Sigmoid colon (tissue), 7 donors: ENCODE data around the gene GREB1. TPM values are rescaled to one million over a fixed set of nuclear protein-coding genes. Genes with fewer than 3 reads are reported as not detected.

Experiments used
- DNase-seq: peaks from one replicate; pipeline ENCODE4 v3.0.0-alpha.2; 2019
- H3K27ac ChIP-seq, 4 donors: fragments of 200-600 bp; sonication (generic); one replicate each; pipeline ENCODE4 v1.5.1; 2016 to 2019; ENCODE audit warnings: mild to moderate bottlenecking in 1 of 4
- H3K27me3 ChIP-seq, 3 donors: fragments of 200-600 bp; sonication (generic); one replicate each; pipeline ENCODE4 v1.5.1; 2019; ENCODE audit warnings: mild to moderate bottlenecking in 1 of 3
- H3K36me3 ChIP-seq, 4 donors: fragments of 200-600 bp; sonication (generic); one replicate each; pipeline ENCODE4 v1.5.1; 2016 to 2019
- H3K4me1 ChIP-seq, 4 donors: fragments of 200-600 bp; sonication (generic); one replicate each; pipeline ENCODE4 v1.5.1; 2017 to 2019
- H3K4me3 ChIP-seq, 4 donors: fragments of 200-600 bp; sonication (generic); one replicate each; pipeline ENCODE4 v1.5.1; 2017 to 2019; ENCODE audit warnings: mild to moderate bottlenecking in 2 of 4, moderate library complexity in 1 of 4
- H3K9me3 ChIP-seq, 4 donors: fragments of 200-600 bp in 3 of 4; sonication (generic) in 3 of 4; one replicate each; pipeline versions ENCODE4 v1.5.1 to v1.6.1; 2013 to 2019
- EP300 ChIP-seq, 4 donors: sonication (generic); formaldehyde crosslinking; IDR thresholded peaks; one replicate each; pipeline ENCODE4 v1.6.1; 2017; ENCODE audit warnings: antibody characterized with exemption in 4 of 4
- POLR2A ChIP-seq, 2 donors: fragments of 450-650 bp; IDR thresholded peaks; one replicate each; pipeline ENCODE4 v1.6.1; 2016; ENCODE audit warnings: antibody characterized with exemption in 2 of 2, mild to moderate bottlenecking in 2 of 2, moderate library complexity in 2 of 2
- POLR2AphosphoS5 ChIP-seq, 4 donors: sonication (generic); formaldehyde crosslinking; IDR thresholded peaks; one replicate each; pipeline ENCODE4 v1.6.1; 2017; ENCODE audit warnings: antibody characterized with exemption in 4 of 4
- WGBS, 2 donors: extraction: QIAGEN DNeasy Blood & Tissue Kit; methylation state at CpG; one replicate each; pipeline ENCODE4 v1.1.7; 2013; 5-methylcytosine and 5-hydroxymethylcytosine counted together
- intact Hi-C: fragments of 100-400 bp; cut with DNase I; formaldehyde crosslinking; loops from one replicate; pipeline ENCODE4 v1.15.1; 2023
- polyA plus RNA-seq, 3 donors: library from polyadenylated mRNA; stranded (reverse); fragments of 200-250 nt; gene quantifications; one replicate each; pipeline ENCODE4 v1.2.3, GENCODE V29; 2013
- total RNA-seq, 4 donors: library from RNA; depleted of rRNA; stranded (reverse); fragments of >200 nt; gene quantifications; one replicate each; pipeline ENCODE4 v1.1.0, GENCODE V29; 2016
- TF ChIP-seq, protein P1 (sequence below), 4 experiments: fragments of 450-650 bp in 3 of 4; fragments of 200-600 bp in 1 of 4; IDR thresholded peaks; one replicate each; pipeline ENCODE4 v1.5.1; 2016 to 2019; ENCODE audit warnings: antibody characterized with exemption in 4 of 4, mild to moderate bottlenecking in 3 of 4, moderate library complexity in 2 of 4
- donor health status: healthy with polysubstance abuse.
- donor health status: Bipolar disorder and iron deficiency.
- donor health status: healthy.

GREB1 gene
- total and polyA plus RNA-seq, 7 donors: 0.28 to 2.5 (median 1.1) TPM; not detected in 1

DNA sequence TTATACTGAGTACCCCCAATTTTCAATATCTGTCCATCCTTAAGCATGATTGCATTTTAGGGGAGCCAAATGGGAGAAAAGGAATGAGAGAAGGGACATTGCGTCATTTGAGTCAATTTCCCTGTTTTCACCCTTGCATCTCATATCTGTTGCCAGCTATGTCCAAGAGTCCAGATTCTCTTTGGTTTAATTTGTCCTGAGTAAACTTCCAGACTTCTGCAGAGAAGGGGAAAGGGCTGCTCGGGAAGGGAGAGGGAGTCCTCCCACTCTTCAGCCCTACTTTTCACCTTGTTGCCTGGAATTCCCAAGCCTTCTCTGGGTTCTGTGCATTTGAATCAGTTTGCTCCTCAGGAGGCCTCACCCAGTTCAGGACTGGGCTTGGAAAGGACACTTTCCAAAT lies 16.5 kb downstream of the GREB1 start:
- TF ChIP-seq, protein P1, sequence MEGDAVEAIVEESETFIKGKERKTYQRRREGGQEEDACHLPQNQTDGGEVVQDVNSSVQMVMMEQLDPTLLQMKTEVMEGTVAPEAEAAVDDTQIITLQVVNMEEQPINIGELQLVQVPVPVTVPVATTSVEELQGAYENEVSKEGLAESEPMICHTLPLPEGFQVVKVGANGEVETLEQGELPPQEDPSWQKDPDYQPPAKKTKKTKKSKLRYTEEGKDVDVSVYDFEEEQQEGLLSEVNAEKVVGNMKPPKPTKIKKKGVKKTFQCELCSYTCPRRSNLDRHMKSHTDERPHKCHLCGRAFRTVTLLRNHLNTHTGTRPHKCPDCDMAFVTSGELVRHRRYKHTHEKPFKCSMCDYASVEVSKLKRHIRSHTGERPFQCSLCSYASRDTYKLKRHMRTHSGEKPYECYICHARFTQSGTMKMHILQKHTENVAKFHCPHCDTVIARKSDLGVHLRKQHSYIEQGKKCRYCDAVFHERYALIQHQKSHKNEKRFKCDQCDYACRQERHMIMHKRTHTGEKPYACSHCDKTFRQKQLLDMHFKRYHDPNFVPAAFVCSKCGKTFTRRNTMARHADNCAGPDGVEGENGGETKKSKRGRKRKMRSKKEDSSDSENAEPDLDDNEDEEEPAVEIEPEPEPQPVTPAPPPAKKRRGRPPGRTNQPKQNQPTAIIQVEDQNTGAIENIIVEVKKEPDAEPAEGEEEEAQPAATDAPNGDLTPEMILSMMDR (IDR thresholded peaks at IDR 0.05): no peak
- no peak for TF ChIP-seq POLR2AphosphoS5 (IDR thresholded peaks at IDR 0.05)
- TF ChIP-seq POLR2A (IDR thresholded peaks at IDR 0.05): no peak
- no peak for TF ChIP-seq EP300 (IDR thresholded peaks at IDR 0.05)
- 93 to 94% methylated on average over 2 of the region's 2 CpGs for WGBS, 2 donors

DNA sequence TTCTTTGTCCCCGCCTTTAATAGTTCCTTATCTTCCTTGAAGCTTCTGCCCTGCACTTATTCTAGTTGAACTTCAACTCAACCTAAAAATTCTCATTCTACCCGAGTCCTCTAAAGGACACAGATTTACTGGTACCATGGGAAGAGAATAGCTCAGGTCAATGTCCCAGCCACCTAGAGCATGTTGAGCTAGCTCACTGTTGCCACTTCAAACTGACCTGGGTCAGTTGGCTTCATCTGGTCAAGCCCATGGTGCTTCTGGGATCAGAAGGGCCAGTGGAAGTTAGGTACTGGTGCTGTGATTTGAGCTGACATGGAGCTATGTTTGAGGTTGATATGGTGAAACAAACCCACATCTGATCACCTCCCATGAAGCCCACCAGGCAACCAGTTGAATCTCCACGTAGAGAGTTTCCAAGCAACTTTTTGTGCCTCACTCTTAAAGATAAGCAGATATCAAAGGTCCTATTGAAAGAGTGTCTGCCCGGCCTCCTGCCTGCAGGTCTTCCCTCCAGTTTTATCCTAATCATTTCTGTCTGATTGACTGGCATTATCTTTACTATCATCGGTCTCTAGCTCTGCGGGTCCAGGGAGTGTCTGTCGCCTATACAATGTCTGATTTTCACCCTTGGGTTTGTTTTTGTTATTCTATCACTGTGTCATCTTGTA lies 17.2 kb downstream of the GREB1 start:
- no peak overlapping the region for H3K27ac ChIP-seq
- TF ChIP-seq EP300 (IDR thresholded peaks at IDR 0.05): no peak
- no peak for TF ChIP-seq POLR2AphosphoS5 (IDR thresholded peaks at IDR 0.05)
- no peak for TF ChIP-seq POLR2A (IDR thresholded peaks at IDR 0.05)
- TF ChIP-seq, protein P1 (IDR thresholded peaks at IDR 0.05): no peak
- H3K9me3 ChIP-seq: no peaks in the 10 kb centered on the region
- DNase-seq: no peak
- intact Hi-C loops: no loop called here
- WGBS, 2 donors: 76% methylated on average over 7 of the region's 7 CpGs
- H3K4me3 ChIP-seq: no peak overlapping the region
- H3K27me3 ChIP-seq: peaks cover 0 to 9% (median 0%) of the 10 kb centered on the region in 3 donors
- no peaks in the 10 kb centered on the region for H3K36me3 ChIP-seq
- H3K4me1 ChIP-seq: no peaks in the 10 kb centered on the region

More for the DNA sequence above, 16.5 kb downstream of the GREB1 start:
- Histone ChIP-seq H3K4me3 (no peak overlapping the region), H3K36me3 (no peaks in the 10 kb centered on the region), H3K9me3 (no peaks in the 10 kb centered on the region), H3K4me1 (no peaks in the 10 kb centered on the region), H3K27ac (no peak overlapping the region), H3K27me3 (peaks cover 0 to 3% (median 0%) of the 10 kb centered on the region in 3 donors)
- intact Hi-C loops: no loop called here
- no peak for DNase-seq

DNA sequence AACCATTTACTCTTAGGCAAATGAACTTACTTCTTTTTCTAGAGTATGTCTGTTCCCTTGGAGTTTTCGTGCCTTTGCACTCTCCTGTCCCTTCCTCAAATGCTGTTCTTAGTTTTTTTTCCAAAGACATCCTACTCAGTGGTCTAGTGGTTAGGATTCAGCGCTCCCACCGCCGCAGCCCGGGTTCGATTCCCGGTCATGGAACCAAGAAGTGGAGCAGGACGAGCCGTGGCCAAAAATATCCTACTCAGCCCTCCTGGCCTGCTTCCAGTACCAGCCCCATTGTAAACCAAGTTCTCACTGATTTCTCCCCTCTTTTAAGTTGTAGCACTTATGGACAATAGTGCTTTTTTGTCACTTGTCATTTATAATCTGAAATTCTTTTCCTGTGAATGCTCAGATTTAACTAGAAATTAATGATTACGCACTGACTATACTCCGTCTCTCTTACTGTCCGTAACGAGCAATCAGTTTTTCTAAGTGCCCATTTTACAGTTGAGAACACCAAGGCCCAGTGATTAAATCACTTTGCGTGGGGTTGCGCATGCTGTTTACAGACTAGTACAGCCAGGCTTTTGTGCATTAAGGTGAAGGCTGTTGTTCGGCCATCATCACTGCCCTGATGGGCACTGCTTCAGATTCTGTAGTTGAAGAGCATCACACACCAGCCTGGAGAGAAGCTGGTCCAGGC lies 17.9 kb downstream of the GREB1 start:
- intact Hi-C loops: no loop called here
- Histone ChIP-seq H3K36me3 (no peaks in the 10 kb centered on the region), H3K27ac (no peak overlapping the region), H3K4me1 (no peaks in the 10 kb centered on the region), H3K4me3 (no peak overlapping the region), H3K9me3 (no peaks in the 10 kb centered on the region), H3K27me3 (peaks cover 0 to 15% (median 0%) of the 10 kb centered on the region in 3 donors)
- 89 to 92% methylated on average over 16 of the region's 16 CpGs for WGBS, 2 donors
- no peak for DNase-seq
- TF ChIP-seq, protein P1 (IDR thresholded peaks at IDR 0.05): no peak
- no peak for TF ChIP-seq POLR2AphosphoS5 (IDR thresholded peaks at IDR 0.05)

DNA sequence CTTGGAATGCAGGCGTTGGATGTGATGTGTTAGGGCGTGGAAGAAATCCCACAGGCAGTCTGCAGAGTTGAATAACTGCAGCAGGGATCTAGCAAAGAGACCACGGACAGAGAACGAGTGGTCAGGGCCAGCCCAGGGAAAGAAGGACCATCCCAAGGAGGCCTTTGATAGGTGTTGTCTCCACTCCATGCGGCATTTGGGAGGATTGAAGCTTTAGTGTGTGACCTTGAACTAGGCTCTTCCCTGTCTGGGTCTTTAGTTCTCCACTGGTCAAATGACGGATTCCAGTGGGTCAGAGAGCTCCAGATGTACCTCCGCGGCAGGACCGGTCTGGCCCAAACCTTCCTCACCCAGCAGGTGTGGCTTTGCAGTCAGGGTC lies 18.4 kb downstream of the GREB1 start:
- TF ChIP-seq POLR2AphosphoS5 (IDR thresholded peaks at IDR 0.05): no peak
- no peak for TF ChIP-seq POLR2A (IDR thresholded peaks at IDR 0.05)
- TF ChIP-seq EP300 (IDR thresholded peaks at IDR 0.05): no peak
- TF ChIP-seq, protein P1 (IDR thresholded peaks at IDR 0.05): no peak
- no peaks in the 10 kb centered on the region for H3K4me1 ChIP-seq
- H3K27me3 ChIP-seq: peaks cover 0 to 16% (median 0%) of the 10 kb centered on the region in 3 donors
- no peak for DNase-seq
- no peak overlapping the region for H3K27ac ChIP-seq
- intact Hi-C loops: no loop called here
- 83 to 89% methylated on average over 9 of the region's 9 CpGs for WGBS, 2 donors
- no peaks in the 10 kb centered on the region for H3K36me3 ChIP-seq
- no peak overlapping the region for H3K4me3 ChIP-seq
- H3K9me3 ChIP-seq: no peaks in the 10 kb centered on the region
